COLO668 (cell line): ENCODE data around the gene CPED1.
"Not testable (repeated sequence)": the region's sequence is repeated elsewhere in the genome, so short reads cannot be mapped to it uniquely, and the experiment has no call there.

Experiments used
- DNase-seq: peaks from one replicate; lab custom pipeline; 2025; ENCODE audit not compliant: unreplicated experiment; lab: John Stamatoyannopoulos, UW

CPED1 gene

GRCh38 chr7:120981117-120981516 is 7.4 kb upstream of the CPED1 start:
- no peak for DNase-seq

DNA sequence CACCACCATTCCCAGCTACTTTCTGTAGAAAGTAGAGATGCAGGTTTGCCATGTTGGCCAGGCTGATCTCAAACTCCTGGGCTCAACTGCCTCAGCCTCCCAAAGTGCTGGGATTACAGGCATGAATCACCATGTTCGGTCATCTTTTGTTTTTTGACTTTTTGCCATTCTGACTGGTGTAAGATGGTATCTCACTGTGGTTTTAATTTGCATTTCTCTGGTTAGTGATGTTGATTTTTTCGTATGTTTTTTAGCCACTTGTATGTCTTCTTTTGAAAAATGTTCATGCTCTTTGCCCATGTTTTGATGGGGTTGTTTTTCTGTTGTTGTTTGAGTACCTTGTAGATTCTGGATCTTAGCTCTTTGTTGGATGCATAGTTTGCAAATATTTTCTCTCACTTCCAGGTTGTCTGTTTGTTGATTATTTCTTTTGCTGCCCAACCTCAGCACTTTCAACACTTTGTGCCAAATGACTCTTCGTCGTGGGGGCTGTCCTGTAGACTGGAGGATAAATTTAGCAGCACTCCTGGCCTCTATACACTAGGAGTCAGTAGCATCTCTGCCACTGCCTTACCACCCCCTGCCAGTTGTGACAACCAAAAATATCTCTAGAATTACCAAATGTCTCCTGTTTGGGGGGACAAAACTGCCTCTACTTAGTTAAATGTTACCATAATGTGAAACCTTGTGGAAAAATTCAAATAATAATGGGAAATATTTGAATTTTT is 6.5 kb upstream of the CPED1 start:
- no peak for DNase-seq

- not testable (repeated sequence) for DNase-seq
Measured at GRCh38 chr7:120983592-120983991, 4.9 kb upstream of the CPED1 start.

DNA sequence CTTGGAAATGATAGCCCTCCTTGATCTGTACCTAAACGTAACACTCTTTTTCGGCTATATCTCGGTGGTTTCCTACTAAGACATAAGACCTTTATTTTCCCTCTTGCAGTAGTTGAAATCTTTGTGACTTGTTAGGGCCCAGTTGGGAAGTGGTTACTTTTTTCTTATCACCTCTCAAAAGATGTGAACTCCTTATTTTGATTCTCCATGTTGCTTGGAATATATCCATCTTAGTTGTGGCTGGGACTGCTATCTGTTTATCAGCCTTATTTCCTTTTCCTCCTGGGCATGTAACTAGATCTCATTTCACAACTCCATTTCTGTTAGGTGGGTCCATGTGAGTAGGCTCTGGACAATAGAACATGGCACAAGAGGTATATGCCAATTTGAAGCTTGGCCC is 4.1 kb upstream of the CPED1 start:
- DNase-seq = no peak

DNA sequence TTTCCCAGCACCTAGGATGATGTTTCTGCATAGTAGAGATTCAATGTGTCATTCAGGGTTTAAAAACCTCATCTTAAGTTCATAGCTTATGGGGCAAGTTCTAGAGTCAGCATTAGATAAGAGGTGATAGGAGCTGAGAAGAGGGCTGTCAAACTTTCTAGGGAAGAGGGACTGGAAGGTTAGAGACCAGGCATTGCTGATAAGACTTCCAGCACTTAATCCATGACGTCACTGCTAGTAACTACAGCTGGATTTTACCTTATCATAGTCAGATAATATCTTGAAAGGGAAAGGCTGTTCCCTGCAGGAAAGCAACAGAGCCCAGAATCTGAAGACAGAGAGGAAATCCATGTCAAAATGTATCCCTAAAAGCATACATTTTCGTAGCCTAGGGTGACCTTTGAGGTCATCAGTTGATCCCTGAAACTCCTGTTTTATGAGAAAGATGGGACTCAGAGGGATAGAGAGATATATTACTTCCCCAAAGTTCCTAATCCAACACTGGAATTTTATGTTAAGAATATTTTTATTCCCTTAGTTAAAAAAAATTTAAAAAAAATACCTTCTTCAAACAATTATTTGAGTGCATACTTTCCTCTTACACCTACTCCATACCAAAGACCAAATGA is 3.3 kb upstream of the CPED1 start:
- DNase-seq = no peak

GRCh38 chr7:120985839-120986238 is 2.7 kb upstream of the CPED1 start:
- no peak for DNase-seq

GRCh38 chr7:120986650-120987049 is 1.9 kb upstream of the CPED1 start:
- no peak for DNase-seq

DNA sequence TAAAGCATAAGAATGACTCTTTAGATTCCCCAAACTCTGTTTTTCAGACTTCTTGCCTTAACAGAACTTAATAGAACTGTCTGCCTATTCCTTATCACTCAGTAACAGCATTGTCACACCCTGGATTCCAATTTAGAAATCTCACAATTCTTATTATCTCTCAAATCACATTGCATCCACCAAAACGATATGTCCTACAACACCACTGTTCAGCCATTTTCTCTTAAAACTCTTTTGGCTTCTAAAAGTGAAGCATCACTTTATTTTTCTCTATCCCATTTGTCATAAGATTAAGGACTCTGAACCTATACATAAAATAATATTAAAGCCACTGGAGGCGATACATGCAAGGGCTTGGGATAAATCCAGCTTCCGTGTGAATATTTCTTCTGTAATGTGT is 1.2 kb upstream of the CPED1 start:
- DNase-seq = no peak

DNA sequence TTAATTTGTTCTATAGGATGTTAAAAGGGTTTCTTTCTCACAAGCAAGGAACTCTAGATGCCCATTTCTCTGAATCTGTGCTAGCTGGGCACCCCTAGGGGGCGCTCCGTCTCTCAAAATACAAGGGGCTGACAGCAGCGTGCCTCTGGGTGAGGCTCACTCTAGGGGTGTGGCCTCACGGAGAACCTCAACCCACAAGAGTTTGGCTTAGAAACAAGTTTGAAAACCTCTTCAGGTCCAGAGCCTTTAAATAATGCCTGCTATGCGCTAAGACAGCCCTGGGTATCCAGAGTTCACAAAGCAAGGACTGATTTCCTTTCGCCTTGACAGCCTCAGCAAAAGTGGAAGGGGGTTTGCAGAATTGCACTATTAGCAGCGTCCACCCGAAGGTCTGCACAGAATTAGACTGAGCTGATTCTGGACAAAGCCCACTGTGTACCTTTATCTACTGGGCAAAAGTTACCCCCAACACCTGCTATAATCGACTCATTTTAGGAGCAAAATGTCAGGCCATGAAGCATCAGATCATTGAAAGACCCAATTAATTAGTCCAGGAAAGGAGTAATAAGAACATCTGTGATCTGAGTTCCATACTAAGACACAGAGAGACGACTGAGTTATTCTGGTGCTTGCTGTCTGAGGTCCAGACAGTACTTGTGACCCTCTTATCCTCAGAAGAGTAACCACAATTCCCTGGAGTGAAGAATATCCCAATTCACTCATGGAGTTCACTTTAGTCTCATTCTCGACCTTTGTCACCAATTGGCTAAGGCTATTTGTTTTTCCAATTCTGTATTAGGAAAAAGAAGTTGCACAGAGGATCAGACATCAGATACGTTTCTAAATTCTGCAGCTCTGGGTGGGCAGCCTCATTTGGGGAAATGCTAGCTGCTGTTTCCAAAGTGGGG is 574 bp upstream of the CPED1 start:
- peak; percentile 89 for DNase-seq

- DNase-seq = no peak
Measured at GRCh38 chr7:120989257-120990220, 1.0 kb downstream of the CPED1 start.

DNA sequence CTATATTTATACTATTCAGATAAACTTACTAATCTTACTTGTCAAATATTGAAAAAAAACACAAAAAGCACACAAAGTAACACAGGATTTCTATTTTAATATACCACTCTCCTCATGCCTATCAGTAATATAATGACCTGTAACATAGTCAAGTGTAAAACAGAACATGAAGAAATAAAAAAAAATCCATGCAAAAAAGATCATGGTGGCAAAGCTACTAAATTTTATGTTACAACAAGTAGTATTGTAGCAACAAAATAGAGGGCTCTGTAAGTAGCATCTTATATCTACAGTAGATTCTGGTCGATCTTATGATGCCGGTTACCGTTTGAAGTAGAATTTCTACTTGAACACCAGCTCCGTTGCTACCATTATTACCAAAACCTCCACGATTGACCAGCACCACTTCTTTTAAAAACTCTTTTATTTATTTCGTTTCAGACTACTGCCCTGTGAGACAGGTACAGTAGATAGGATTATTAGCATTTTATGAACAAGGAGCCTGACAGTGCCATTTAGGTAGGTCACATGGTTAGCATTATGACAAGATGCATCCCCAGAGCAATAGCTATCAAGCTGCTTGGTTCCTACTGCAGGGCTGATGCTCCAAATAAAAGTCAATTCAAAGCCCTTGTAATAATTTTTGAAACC is 2.1 kb downstream of the CPED1 start:
- DNase-seq = no peak

GRCh38 chr7:120991161-120991560 is 2.6 kb downstream of the CPED1 start:
- DNase-seq = no peak

GRCh38 chr7:120991581-120991980 is 3.1 kb downstream of the CPED1 start:
- no peak for DNase-seq

- DNase-seq = no peak
Measured at GRCh38 chr7:120992272-120992964, 3.9 kb downstream of the CPED1 start.

- DNase-seq = no peak
Measured at GRCh38 chr7:120992965-120993494, 4.5 kb downstream of the CPED1 start.

GRCh38 chr7:120993553-120994191 is 5.2 kb downstream of the CPED1 start:
- no peak for DNase-seq

GRCh38 chr7:120994512-120995410 is 6.2 kb downstream of the CPED1 start:
- DNase-seq = no peak

DNA sequence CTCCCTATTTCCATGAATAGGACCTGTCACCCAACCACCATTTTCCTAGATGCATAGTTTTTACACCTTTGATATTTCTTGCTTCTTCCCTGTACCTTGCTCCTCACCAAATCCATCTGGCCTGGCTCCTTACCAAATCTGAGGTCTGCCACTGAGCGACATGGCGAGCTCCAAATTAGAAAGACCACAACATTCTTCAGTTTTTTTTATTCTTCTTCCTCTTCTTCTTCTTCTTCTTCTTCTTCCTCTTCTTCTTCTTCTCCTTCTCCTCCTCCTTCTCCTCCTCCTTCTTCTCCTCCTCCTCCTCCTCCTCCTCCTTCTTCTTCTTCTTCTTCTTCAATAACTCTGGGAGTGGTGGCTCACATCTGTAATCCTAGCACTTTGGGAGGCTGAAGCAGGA is 7.1 kb downstream of the CPED1 start:
- DNase-seq = no peak
